SK-MEL-5 (cell line): Measurements from ENCODE around the gene TUBAL3. TPM values are rescaled to one million over a fixed set of nuclear protein-coding genes. Genes with fewer than 3 reads are reported as not detected.
"Not testable (repeated sequence)": the region's sequence is repeated elsewhere in the genome, so short reads cannot be mapped to it uniquely, and the experiment has no call there.

Experiments
- DNase-seq: peaks from one replicate; pipeline ENCODE4 v3.0.0-alpha.2; 2016; ENCODE audit warnings: low read depth, low spot score
- in situ Hi-C: cut with HindIII; loops from 2 replicates; pipeline ENCODE4 v1.10.0; 2016; ENCODE audit warnings: low sequenced_read_pairs, high pct_unique_total_duplicates, low pct_unique_long_range_greater_than_20kb
- total RNA-seq: library from RNA; depleted of rRNA; stranded (reverse); fragments of >200 nt; shearing (Covaris generic); gene quantifications from 2 replicates; pipeline ENCODE4 v1.2.3, GENCODE V29; 2014

Gene TUBAL3
- total RNA-seq, 1 experiment from 2014 or later: 0.08 TPM

DNA sequence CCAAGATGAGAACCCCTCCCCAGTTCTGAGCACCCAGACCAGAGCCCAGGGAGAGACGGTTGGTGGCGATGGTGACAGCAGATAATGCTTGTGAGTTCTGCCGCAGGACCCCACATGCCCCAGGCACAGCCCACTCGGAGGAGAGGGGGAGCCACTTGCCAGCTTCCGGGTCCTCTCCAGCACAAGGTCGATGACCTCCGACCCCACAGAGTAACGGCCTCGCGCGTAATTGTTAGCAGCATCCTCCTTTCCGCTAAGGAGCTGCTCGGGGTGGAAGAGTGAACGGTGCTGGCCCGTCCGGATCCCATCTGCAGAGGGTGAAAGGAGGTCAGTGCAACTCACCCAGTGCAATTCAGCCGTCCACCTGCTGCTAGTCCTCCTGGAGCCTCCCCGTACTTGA, 9.5 kb downstream of the TUBAL3 start:
- DNase-seq: no peak
- in situ Hi-C loops: no loop called here

DNA sequence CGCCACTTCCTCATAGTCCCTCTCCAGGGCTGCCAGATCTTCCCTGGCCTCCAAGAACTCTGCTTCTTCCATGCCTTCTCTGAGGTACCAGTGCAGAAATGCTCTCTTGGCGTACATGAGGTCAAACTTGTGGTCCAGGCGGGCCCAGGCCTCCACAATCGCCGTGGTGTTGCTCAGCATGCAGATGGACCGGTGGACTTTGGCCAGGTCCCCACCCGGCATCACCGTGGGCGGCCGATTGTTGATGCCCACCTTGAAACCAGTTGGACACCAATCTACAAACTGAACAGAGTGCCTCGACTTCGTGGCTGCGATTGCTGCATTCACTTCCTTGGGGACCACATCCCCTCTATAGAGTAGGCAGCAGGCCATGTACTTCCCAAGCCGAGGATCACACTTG, 11.1 kb downstream of the TUBAL3 start:
- no peak for DNase-seq
- in situ Hi-C loops: no loop called here

DNA sequence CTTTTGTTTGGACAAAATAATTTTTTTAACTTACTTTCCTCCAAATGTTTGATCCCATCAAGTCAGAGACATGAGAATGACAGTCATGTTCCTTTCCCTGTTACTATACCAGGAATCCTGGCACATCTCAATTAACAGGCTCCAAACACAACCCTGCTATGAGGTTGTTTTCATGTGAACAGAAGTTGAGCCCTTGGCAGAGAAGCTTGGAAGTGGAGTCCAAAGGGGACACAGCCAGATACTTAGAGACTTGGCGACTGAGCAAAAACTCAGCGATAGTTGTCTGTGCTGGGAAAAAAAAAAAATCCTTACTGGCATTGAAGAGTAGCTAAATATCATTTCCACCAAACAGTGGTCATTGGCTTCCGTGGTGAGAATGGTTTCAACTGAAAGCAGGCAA, 12.8 kb downstream of the TUBAL3 start:
- no peak for DNase-seq
- in situ Hi-C loops: no loop called here

DNA sequence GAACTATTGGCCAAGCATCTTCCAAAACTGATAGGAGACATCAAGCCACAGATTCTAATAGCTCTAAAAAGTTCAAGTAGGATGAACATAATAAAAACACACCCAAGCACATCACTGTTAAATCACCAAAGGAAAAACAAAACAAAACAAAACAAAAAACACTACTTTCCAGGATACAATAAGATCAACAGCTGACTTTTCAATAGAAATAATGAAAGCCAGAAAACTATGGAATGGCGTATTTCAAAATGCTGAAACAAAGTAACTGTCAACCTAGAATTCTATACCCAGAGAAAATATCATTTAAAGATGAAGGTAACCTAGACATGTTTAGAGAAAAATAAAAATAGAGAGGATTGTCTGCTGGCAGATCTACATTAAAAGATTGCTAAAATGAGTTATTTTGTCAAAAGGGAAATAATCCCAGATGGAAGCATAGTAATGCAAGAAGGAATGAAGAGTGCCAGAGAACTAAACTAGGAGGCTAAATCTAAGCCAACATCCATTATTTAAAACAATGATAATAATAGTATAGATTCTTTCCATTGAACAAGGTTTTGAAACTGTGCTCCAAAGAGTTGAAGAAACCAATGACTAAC, 13.9 kb downstream of the TUBAL3 start:
- no peak for DNase-seq
- in situ Hi-C loops: no loop called here

DNA sequence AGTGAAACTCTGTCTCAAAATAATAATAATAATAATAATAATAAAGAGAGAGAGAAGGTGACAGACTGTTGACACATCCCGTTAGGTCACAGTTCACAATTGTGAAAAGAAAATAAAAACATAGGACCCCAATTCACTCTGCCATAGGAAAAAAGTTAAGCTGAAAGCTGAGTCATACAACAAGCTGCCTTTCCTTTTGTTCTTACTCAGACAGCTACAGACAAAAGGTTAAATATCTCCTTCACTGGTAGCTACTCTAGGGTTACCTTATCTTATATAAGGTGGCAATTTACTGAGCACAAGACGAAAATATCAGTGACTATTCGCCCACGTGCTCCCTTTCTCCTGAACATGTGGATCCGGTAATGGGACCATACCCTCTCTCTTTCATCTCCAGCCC, 17.5 kb downstream of the TUBAL3 start:
- no peak for DNase-seq
- in situ Hi-C loops: no loop called here

DNA sequence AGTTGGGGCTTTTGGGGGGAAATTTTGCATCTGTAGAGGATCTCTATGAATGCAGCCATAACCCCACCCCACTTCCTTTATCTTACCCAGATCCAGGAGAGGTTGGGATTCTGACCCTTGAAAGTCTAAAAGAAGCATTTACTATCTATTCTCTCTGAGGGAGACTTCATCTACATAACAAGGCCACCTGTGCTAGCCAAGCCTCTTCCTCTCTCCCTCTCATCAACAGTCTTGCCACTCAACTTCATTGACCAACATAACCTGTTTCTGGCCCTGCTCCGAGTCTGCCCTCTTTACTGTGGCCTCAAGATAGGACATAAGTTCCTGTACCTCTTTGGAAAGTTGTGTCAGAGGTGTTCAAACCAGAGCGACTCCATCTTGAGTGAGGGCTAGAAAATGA, 19.4 kb downstream of the TUBAL3 start:
- in situ Hi-C loops: no loop called here
- DNase-seq: no peak

DNA sequence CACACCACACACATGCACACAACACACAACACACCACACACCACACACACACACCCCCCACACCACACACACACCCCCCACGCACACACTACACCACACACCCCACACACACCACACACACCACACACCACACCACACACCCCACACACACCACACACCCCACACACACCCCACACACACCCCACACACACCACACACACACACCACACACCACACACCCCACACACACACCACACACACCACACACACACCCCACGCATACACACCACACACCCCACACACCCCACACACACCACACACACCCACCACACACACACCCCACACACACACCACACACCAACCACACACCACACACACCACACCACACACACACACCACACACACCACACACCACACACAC, 23.4 kb downstream of the TUBAL3 start:
- no peak for DNase-seq
- in situ Hi-C loops: no loop called here

DNA sequence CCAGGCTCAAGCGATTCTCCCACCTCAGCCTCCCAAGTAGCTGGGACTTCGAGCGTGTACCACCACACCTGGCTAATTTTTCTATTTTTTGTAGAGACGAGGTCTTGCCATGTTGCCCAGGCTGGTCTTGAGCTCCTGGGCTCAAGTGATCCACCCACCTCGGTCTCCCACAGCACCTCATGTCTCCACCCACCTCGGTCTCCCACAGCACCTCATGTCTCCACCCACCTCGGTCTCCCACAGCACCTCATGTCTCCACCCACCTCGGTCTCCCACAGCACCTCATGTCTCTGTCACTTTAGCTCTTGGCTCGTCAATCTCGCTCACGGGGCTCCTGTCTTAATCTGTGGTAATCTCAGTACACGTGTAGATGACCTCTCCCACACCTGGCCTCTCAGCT, 24.2 kb downstream of the TUBAL3 start:
- DNase-seq, in situ Hi-C loops: not testable (repeated sequence)

DNA sequence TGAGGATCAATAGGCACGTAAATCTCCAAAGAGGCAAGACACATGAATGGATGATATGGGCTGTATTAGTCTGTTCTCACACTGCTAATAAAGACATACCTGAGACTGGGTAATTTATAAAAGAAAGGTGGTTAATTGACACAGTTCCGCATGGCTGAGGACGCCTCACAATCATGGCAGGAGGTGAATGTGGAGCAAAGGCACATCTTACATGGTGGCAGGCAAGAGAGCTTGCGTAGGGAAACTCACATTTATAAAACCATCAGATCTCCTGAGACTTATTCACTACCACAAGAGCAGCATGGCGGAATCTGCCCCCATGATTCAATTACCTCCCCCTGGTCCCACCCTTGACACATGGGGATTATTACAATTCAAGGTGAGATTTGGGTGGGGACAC, 25.4 kb downstream of the TUBAL3 start:
- in situ Hi-C loops: not testable (repeated sequence)

DNA sequence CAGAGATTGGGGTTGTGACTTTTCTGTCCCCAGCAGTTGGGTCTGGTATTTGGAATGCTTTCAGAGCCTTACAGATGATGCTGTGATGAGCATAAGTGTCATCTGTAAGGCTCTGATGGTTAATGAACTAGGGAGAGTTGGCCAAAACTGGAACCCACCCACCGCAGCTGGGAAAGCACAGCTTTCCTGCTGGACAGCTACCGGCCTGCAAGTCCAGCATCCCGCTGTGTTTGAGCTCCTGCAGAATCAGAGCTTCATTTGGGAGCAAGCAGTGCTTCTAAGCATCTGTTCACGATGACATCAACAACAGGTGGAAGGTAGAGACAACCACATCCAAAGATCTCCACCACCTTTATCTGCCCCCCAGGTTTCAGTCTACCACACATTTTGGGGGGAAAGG, 28.2 kb downstream of the TUBAL3 start:
- DNase-seq: no peak
- in situ Hi-C loops: no loop called here

More for the DNA sequence above, 25.4 kb downstream of the TUBAL3 start:
- not testable (repeated sequence) for DNase-seq

DNA sequence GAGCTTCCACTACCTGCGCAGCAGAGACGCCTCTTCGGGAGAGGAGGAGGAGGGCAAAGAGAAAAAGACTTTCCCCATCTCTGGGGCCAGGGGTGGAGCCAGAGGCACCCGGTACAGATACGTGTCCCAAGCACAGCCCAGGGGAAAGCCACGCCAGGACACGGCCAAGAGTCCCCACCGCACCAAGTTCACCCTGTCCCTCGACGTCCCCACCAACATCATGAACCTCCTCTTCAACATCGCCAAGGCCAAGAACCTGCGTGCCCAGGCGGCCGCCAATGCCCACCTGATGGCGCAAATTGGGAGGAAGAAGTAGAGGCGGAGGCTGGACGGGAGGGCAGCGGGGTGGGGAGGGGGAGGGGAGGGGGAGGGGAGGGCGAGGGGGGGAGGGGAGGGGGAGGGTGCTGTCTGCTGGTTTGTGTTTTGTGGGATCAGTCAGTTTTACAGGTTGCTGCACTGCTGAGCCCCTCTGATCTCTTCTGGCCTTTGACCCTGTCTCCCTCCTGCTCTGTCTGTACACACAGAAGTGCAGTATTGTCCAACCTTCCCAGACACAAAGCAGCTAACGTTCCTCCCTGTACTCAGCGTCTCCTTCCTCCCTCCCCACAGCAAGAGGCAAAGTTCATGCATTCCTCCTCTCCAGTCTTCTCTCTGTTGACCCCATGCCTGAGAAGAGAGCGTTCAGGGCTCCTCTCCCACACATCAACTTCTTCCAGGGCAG, 30.6 kb downstream of the TUBAL3 start:
- no peak for DNase-seq
- in situ Hi-C loops: no loop called here

DNA sequence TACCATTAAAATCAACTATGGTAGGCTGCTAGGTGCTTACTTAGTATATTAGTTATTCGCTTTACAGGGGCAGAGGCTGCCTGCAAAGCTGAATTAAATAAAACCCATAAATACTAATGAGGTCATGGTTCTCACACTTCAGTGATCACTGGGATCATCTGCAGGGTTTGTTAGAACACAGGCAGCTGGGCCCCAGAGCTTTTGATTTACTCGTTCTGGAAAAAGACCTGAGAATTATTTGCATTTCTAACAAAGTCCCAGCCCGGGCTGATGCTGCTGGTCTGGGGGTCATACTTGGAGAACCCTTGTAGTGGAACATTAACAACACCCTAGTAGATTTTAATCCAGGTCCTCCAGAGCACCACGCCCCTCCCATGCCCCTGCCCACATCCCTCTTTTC, 31.3 kb downstream of the TUBAL3 start:
- in situ Hi-C loops: no loop called here
- no peak for DNase-seq

DNA sequence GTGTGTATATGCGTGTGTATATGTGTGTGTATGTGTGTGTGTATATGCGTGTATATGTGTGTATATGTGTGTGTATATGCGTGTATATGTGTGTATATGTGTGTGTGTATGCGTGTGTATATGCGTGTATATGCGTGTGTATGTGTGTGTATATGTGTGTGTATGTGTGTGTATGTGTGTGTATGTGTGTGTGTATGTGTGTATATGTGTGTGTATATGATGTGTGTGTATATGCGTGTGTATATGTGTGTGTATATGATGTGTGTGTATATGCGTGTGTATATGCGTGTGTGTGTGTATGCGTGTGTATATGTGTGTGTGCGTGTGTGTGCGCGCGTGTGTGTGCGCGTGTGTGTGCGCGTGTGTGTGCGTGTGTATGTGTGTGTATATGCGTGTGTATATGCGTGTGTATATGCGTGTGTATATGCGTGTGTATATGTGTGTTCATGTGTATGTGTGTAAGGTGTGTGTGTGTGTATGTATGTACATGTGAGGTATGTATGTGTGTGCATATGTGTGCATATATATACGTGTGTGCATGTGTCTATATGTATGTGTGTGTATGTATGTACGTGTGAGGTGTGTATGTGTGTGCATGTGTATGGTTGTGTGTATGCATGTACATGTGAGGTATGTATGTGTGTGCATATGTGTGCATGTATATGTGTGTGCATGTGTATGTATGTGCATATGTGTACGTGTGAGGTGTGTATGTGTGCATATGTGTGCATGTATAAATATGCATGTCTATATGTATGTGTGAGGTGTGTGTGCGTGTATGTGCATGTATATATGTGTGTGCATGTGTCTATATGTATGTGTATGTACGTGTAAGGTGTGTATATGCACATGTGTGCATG, 33.9 kb downstream of the TUBAL3 start:
- DNase-seq: no peak
- in situ Hi-C loops: no loop called here

DNA sequence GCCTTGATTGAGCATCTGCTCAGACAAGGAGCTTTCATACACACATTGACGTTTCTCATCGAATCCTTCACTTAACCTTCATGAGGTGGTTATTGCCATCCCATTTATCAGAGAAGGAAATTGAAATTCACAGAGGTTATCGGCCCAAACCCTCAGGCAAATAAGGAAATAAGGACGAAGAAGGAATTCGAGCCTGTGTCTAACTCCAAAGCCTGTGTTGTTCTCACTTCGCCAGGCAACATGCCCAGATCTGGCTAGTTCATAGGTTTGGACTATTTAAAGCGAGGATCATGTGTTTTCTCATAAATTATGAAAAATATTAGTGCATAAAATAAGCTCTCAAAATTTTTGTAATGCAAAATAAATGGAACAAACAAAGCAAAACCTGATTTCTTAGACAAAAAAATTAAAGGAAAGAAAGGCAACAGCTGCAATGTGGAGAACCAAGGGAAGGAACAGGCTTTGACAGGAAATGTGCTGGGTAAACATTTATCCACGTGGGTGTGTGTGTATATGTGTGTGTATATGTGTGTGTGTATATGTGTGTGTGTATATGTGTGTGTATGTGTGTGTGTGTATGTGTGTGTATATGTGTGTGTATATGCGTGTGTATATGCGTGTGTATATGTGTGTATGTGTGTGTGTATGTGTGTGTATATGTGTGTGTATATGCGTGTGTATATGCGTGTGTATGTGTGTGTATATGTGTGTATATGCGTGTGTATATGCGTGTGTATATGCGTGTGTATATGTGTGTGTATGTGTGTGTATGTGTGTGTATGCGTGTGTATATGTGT, 35.1 kb downstream of the TUBAL3 start:
- no peak for DNase-seq

DNA sequence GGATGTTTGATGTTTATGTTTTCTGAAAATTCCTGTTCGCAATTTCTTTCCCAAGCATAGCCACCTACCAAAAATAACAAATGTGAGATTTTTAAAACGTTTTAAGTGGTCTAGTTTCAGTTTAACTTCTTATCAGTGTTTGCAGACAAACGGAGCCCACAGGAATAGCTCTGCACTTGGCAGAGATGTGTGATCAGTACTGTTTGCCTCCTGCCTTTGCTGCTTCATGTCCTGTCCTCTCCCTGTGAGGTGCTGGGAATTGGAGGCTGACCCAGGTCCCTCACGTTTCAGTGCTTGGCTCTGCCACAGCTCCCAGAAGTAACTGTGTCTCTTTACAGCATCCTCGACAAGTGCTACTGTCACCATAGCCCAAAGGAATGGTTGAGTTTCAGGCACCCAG, 38.7 kb downstream of the TUBAL3 start:
- in situ Hi-C loops: no loop called here
- no peak for DNase-seq

More for the DNA sequence above, 35.1 kb downstream of the TUBAL3 start:
- in situ Hi-C loops: no loop called here

DNA sequence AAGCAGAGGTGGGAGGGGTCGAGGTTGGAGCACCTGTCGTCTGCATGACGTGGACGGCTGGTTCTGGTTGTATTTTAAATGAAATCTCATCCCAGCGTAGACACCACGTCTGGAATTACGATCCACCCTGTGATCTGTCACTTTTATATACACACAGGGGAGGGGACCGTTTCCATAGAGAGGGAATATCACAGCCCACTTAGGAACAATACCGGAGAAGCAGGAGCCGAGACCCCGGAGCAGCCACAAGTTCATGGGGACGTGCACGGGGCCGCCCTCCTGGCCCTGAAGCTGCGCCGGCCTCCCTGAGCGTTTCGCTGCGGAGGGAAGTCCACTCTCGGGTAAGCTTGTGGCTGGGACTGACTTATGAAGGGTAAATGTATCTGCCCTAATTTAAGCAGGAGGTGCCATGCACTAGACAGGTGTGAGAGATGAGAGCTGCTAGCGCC, 39.7 kb downstream of the TUBAL3 start, which contains the start of gene UCN3:
Gene UCN3 (plus strand): TSS at position 77 of the 449 bp plus-strand sequence. CDS start 8,755 bp downstream, outside the sequence.
- in situ Hi-C loops: no loop called here
- DNase-seq: no peak

DNA sequence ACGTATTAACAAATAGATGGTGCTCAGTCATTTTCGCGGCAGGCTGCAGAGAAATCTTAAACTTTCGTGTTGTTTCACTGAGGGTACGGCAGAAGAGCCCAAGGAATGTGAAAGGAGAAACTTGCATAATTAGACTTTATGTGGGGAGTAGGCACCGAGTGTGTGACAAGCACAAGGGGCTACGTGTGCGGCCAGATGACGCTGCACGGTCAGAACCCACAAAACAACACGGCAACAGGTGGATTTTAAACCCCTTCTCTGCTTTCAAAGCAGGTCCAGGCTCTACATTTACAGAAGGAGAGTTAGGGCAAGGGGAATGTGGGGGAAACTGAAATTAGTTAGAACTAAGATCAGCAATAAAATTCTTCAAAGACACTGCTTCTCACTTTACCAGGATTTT, 40.3 kb downstream of the TUBAL3 start:
- in situ Hi-C loops: no loop called here
- no peak for DNase-seq

DNA sequence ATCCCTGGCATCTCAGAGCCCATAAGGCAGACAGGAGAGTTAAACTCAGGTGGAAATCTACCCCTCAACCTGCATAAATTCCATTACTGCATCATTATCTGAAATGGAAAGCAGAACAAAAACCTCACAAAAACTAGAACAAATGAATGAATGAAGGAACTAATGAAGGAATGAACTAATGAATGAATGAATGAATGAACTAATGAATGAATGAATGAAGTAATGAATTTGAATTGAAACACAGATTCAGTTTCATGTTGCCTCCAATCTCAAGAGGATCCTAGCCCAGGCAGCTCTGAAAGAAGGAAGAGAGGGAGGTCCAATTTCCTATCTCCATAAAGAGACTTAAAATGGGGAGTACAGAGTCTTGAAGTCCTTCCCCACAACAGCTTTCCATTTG, 41.8 kb downstream of the TUBAL3 start:
- DNase-seq: no peak
- in situ Hi-C loops: no loop called here
